RWPE1 (cell line): Measurements from ENCODE around the gene TEK.

ENCODE experiments used
- CTCF ChIA-PET: fragments of 350-600 bp; sonication (Branson Sonifier 250); formaldehyde crosslinking; extraction: SDS; loops from one replicate; lab custom pipeline; 2021; lab: Yijun Ruan, JAX
- POLR2A ChIA-PET: fragments of 400-600 bp; formaldehyde crosslinking; extraction: SDS; loops from one replicate; lab custom pipeline; 2020; ENCODE audit warnings: antibody characterized with exemption; ENCODE audit not compliant: low non-redundant PET; lab: Yijun Ruan, JAX
- DNase-seq: peaks from one replicate; pipeline ENCODE4 v3.0.0; 2012; ENCODE audit warnings: low spot score
- H3K27ac ChIP-seq: fragments of 450-650 bp; 2 replicates; pipeline ENCODE4 v1.5.1; 2017
- TF ChIP-seq, protein P1 (sequence below): fragments of 450-650 bp; conservative IDR thresholded peaks from 2 replicates; pipeline ENCODE4 v1.5.1; 2017; ENCODE audit warnings: low read depth, mild to moderate bottlenecking

TEK gene

GRCh38 chr9:27118916-27119315 lies 9.9 kb downstream of the TEK start:
- no peak for DNase-seq
- TF ChIP-seq, protein P1, sequence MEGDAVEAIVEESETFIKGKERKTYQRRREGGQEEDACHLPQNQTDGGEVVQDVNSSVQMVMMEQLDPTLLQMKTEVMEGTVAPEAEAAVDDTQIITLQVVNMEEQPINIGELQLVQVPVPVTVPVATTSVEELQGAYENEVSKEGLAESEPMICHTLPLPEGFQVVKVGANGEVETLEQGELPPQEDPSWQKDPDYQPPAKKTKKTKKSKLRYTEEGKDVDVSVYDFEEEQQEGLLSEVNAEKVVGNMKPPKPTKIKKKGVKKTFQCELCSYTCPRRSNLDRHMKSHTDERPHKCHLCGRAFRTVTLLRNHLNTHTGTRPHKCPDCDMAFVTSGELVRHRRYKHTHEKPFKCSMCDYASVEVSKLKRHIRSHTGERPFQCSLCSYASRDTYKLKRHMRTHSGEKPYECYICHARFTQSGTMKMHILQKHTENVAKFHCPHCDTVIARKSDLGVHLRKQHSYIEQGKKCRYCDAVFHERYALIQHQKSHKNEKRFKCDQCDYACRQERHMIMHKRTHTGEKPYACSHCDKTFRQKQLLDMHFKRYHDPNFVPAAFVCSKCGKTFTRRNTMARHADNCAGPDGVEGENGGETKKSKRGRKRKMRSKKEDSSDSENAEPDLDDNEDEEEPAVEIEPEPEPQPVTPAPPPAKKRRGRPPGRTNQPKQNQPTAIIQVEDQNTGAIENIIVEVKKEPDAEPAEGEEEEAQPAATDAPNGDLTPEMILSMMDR: no peak
- ChIA-PET CTCF (no interaction called here), POLR2A (no interaction called here)
- H3K27ac ChIP-seq: peak overlapping the region; percentile 79

DNA sequence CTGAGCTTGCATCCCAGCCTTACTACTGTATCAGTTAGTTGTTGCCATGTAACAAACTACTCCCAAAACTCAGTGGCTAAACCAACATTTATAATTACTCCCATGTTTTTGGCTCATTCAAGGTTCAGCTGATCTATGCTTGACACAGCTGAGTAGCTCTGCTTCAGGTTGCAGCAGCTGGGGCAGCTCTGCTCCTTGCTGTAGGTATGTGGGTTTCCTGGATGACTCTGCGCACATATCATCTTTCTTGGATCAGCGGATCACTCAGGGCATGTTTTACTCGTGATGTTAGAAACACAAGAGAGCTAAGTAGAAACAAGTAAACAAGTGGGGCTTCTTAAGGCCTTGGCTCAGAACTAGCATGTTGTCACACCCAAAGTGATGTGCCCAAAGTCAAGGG lies 15.1 kb downstream of the TEK start:
- POLR2A ChIA-PET: interaction anchor here (1.0 kb wide), 1 partner anchor 16 kb away, joined by 3 read pairs; no protein-coding TSS in a partner anchor
- no peak for DNase-seq
- CTCF ChIA-PET: no interaction called here
- H3K27ac ChIP-seq: peak overlapping the region; percentile 88
- TF ChIP-seq, protein P1: no peak

GRCh38 chr9:27125030-27125429 lies 16.0 kb downstream of the TEK start:
- DNase-seq: peak; percentile 91
- TF ChIP-seq, protein P1: no peak
- peak overlapping the region; percentile 88 for H3K27ac ChIP-seq
- ChIA-PET CTCF (interaction anchor here (0.6 kb wide), 1 partner anchor 359 kb away, joined by 4 read pairs; no protein-coding TSS in a partner anchor), POLR2A (no interaction called here)

DNA sequence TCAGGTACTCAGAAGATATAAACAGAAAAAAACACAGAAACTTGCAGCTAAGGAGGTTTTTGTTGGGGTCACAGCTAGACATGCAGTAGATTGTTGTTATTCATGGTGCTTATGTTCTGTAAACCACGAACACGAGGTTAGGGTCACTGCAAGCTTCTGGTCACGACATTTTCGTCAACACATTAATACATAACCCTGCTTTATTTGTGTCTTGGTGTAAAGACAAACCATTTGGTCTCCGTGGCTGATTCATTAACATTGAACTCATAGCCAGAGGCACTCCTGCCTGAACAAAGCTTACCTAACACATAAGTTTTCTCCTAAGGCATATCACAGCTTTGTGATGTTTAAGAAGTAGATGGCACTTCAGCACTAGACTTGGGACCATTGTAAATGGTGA lies 16.9 kb downstream of the TEK start:
- H3K27ac ChIP-seq: no peak overlapping the region
- DNase-seq: no peak
- CTCF ChIA-PET: no interaction called here
- TF ChIP-seq, protein P1: no peak
- POLR2A ChIA-PET: no interaction called here

- TF ChIP-seq, protein P1: no peak
- ChIA-PET POLR2A (no interaction called here), CTCF (no interaction called here)
- H3K27ac ChIP-seq: no peak overlapping the region
- DNase-seq: no peak
These were observed 17.6 kb downstream of the TEK start for GRCh38 chr9:27126670-27127069.

DNA sequence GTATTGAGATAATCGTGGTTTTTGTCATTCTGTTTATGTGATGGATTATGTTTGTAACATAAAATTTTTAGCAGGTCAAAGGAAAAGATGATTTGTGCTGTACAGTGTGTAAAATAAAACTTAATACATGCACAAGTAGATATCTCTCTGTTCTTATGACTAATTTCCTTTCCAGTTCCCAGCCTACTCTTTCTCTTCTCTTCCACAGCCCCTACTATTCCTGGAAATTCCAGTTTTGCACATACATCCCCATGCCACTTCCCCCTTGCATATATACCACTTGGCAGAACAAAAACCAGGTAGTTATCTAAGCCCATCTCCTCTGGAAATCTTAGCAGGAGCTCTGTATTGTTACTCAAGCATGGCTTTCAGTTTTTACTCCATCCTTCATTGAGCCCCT lies 20.2 kb downstream of the TEK start:
- no peak for DNase-seq
- CTCF ChIA-PET: no interaction called here

More for the DNA sequence above, 20.2 kb downstream of the TEK start:
- POLR2A ChIA-PET: no interaction called here
- TF ChIP-seq, protein P1: no peak
- H3K27ac ChIP-seq: no peak overlapping the region
